Stimulated activated naive B cell treated with anti-CD40 and anti-IgM and Interleukin-4, amounts not matched to agents 10 μg/mL and 1 μg/mL and 100 μg/mL, for 72 hours (primary cell): ENCODE results near the gene LMOD1.

Experiments used
- ATAC-seq, 2 donors: fragments of 150-1000 bp; cut with Tn5 transposase; replicated peaks; 2 replicates each; pipeline ENCODE4 v1.10.0; 2021; ENCODE audit warnings: moderate library complexity in 1 of 2
- DNase-seq: peaks from one replicate; pipeline ENCODE4 v3.0.0; 2021
- H3K27ac Mint-ChIP-seq: one replicate; pipeline ENCODE4 v1.8.0; 2022; ENCODE audit warnings: mild to moderate bottlenecking, mixed read lengths
- H3K27me3 Mint-ChIP-seq, 2 donors: one replicate each; pipeline ENCODE4 v1.8.0; 2022; ENCODE audit warnings: mixed read lengths in 2 of 2
- H3K36me3 Mint-ChIP-seq, 2 donors: one replicate each; pipeline ENCODE4 v1.8.0; 2022; ENCODE audit warnings: mixed read lengths in 2 of 2, mild to moderate bottlenecking in 1 of 2
- H3K4me1 Mint-ChIP-seq, 2 donors: one replicate each; pipeline ENCODE4 v1.8.0; 2022; ENCODE audit warnings: mixed read lengths in 2 of 2, mild to moderate bottlenecking in 1 of 2
- H3K4me3 Mint-ChIP-seq, 2 donors: one replicate each; pipeline ENCODE4 v1.8.0; 2022; ENCODE audit warnings: mild to moderate bottlenecking in 2 of 2, mixed read lengths in 2 of 2, moderate library complexity in 1 of 2
- H3K9me3 Mint-ChIP-seq, 2 donors: one replicate each; pipeline ENCODE4 v1.8.0; 2022; ENCODE audit warnings: mixed read lengths in 2 of 2, mild to moderate bottlenecking in 1 of 2

Gene LMOD1

DNA sequence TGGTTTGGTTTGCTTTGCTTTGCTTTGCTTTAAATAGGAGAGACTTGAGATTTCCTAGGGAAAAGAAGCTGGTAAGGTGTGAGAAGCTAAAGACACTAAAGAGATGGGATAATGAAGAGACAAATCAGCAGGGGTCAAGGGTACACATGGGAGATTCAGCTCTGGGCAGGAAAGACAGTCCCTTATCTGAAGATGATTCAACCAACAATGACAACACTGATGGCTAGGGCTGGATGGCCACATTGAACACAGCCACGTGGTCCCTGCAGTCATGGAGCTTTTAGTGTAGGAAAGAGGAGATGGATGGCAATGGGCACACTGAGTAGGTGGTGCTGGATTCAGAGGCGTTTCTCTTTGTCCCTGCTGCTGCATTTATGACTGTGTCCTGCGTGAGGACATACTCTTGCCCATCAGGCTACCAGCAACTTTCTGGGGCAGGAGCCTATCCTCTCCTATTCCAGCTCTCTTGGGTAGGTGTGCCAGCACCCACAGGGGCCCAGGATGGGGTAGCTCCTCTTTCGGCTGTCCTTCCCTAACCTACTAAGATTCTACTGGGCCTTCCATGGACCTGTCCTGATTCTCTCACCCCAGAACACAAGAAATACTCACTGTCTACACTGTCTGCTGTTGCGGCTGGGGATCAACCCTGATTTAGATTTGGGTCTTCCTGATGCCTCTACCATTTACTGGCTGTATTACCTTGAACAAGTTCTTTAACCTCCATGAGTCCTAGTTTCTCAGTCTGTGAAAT lies 59.1 kb downstream of the LMOD1 start:
- no peaks in the 10 kb centered on the region for H3K9me3 Mint-ChIP-seq
- H3K27ac Mint-ChIP-seq: no peak overlapping the region
- peak overlapping the region in 1 of 2 donors; percentile 10 for H3K4me3 Mint-ChIP-seq
- no peaks in the 10 kb centered on the region for H3K36me3 Mint-ChIP-seq
- H3K27me3 Mint-ChIP-seq: peaks cover 49 to 52% of the 10 kb centered on the region in 2 donors
- peaks cover 15 to 25% of the 10 kb centered on the region in 2 donors for H3K4me1 Mint-ChIP-seq
- ATAC-seq (no peak), DNase-seq (no peak)

DNA sequence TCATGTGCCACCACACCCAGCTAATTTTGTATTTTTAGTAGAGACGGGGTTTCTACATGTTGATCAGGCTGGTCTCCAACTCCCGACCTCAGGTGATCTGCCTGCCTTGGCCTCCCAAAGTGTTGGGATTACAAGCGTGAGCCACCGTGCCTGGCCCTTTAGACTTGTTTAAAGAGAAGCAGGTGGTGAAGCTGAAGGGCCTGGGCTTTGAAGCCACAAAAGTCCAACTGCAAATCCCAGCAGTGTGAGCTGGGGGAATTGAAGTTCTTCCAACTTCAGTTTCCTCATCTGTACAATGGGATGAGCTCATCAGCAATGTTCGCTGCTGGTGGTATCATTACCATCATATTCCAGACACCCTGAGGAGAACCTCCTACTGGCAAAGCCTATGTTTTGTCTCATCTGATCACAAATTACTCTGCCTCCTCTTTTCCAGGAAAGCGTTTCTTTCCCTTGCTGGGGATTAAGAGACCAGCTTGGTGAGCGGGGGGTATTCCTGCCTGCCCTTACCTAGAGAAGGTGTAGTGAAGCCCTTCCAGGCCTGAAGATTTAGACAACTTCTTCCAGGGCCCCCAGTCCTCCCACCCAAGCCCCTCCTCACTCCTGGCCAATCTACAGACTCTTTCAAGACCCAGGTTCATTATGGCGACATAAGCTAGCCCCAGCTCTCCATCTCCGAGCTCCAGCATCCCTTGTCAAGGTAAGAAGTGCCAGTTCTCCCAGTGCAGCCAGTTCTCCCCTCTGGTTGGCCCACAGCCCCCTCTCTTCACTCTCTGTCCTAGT lies 60.1 kb downstream of the LMOD1 start:
- Mint-ChIP-seq H3K9me3 (no peaks in the 10 kb centered on the region), H3K4me3 (no peak overlapping the region), H3K27me3 (peaks cover 39 to 42% of the 10 kb centered on the region in 2 donors), H3K36me3 (no peaks in the 10 kb centered on the region), H3K4me1 (peaks cover 19 to 34% of the 10 kb centered on the region in 2 donors), H3K27ac (no peak overlapping the region)
- ATAC-seq (no peak), DNase-seq (no peak)

DNA sequence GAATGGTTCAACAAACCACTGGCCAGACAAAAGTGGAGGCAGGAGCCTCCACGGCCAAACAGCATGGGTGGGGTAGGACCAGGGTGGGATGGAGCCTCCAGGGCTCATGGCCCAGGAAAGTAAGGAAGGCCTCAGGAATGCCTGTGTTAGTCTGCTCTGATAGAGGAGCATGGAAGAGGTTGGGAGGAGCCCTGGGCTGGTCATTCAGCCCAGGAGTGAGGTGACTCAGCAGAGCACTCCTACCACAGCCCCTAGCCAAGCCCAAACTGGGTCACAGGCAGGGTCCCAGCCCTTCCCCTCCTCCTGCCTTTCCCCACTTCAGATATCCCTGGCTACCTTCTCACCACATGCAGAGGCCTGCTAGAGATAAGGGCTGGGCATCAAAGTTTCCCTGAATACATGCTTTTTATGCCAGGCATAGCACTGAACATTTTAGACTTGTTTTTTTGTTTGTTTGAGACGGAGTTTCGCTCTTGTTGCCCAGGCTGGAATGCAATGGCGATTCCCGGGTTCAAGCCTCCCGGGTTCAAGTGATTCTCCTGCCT lies 60.7 kb downstream of the LMOD1 start:
- Mint-ChIP-seq H3K27ac (no peak overlapping the region), H3K4me1 (peaks cover 19 to 34% of the 10 kb centered on the region in 2 donors), H3K36me3 (no peaks in the 10 kb centered on the region)

DNA sequence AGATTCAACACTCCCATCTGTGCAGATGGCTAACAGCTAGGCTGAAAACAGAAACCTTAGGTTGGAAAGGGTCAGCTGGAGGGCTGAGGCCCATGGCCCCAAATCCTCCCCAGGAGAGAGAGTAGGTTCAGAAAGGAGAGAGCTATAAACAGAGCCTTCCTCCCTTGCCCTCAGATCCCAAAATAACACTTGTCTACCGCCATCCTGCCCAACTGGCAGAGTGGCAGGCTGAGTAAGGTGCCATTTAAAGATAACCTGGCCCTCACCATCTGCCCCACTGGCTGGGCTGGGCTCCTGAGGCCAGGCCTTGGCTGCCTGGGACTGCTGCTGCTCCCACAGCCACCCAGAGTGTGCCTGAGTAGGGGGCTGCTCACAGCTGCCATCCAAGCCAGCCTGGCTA lies 61.9 kb downstream of the LMOD1 start:
- H3K4me3 Mint-ChIP-seq: no peak overlapping the region
- H3K4me1 Mint-ChIP-seq: peaks cover 17 to 30% of the 10 kb centered on the region in 2 donors
- H3K36me3 Mint-ChIP-seq: no peaks in the 10 kb centered on the region
- no peaks in the 10 kb centered on the region for H3K9me3 Mint-ChIP-seq
- H3K27ac Mint-ChIP-seq: no peak overlapping the region
- H3K27me3 Mint-ChIP-seq: peaks cover 23 to 26% of the 10 kb centered on the region in 2 donors
- DNase-seq (no peak), ATAC-seq (no peak)

More for the DNA sequence above, 60.7 kb downstream of the LMOD1 start:
- ATAC-seq (no peak), DNase-seq (no peak)
- no peak overlapping the region for H3K4me3 Mint-ChIP-seq
- H3K9me3 Mint-ChIP-seq: no peaks in the 10 kb centered on the region
- H3K27me3 Mint-ChIP-seq: peaks cover 32 to 35% of the 10 kb centered on the region in 2 donors

DNA sequence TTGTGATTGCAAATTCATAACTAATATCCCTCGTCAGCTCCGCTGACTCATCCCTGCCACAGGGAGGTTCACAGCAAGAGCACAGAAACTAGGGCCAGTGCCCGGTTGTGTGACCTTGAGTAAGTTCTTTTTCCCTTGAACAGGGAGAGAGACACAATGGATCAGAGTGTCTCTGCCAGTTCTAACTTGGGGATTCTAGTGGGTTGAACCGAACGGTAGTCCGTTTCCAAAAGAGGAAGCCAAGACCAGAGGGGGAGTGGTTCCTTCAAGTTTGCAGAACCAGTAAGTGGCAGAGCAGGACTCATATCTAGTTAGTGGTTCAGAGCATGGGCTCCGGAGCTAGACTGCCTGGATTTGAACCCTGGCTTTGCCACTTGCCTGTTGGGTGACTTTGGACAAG lies 62.6 kb downstream of the LMOD1 start:
- peaks cover 15 to 29% of the 10 kb centered on the region in 2 donors for H3K4me1 Mint-ChIP-seq
- no peaks in the 10 kb centered on the region for H3K9me3 Mint-ChIP-seq
- peaks cover 20 to 22% of the 10 kb centered on the region in 2 donors for H3K27me3 Mint-ChIP-seq
- peaks cover 0 to 4% of the 10 kb centered on the region in 2 donors for H3K36me3 Mint-ChIP-seq
- no peak for DNase-seq
- peak; percentile 59 to 61 for ATAC-seq
- H3K4me3 Mint-ChIP-seq: no peak overlapping the region
- no peak overlapping the region for H3K27ac Mint-ChIP-seq

DNA sequence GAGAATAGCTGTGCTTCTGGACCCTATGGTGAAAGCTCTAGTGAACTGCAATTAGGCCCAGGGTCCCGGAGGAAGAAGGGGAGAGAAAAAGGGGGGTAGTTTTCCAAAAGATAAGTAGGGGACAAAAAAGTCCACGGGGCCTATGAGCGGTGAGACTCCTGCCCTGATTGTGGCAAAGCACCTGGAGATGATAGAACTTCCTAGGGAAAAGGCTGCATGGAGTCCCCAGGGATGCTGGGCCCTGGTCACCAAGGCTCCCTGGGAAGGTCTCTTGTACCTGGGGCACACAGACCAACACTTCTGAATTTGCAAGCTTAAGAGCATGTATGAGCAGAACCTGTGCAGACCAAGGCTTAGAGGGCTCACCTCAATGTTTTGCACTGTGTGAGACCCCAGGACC lies 63.1 kb downstream of the LMOD1 start:
- Mint-ChIP-seq H3K4me3 (no peak overlapping the region), H3K27me3 (peaks cover 15 to 19% of the 10 kb centered on the region in 2 donors), H3K4me1 (peaks cover 13 to 29% of the 10 kb centered on the region in 2 donors), H3K9me3 (no peaks in the 10 kb centered on the region), H3K36me3 (peaks cover 0 to 8% of the 10 kb centered on the region in 2 donors), H3K27ac (peak overlapping the region; percentile 6)
- no peak for DNase-seq
- no peak for ATAC-seq

DNA sequence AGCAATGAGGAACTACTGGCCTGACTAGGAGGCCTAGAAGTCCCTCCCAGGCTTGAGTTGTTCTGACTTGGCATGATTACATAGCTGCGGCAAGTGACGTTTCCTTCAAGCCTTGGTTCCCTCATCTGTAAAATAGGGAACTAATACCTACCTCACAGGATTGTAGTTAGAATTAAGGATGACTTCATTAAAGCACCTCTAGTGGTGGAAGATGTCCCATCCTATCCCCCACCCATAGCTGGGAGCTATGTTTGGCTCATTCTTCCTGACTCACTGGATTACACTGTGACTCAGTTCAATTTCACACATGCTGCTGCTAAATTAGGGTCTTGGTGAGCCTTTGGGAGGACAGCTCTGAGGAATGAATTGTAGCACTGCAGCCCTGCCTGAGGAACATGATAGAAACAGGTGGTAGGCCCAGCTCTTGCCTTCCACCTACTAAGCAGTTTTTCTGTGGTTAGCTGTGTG lies 63.6 kb downstream of the LMOD1 start:
- peaks cover 10 to 13% of the 10 kb centered on the region in 2 donors for H3K27me3 Mint-ChIP-seq
- peak; percentile 41 for DNase-seq
- no peak overlapping the region for H3K27ac Mint-ChIP-seq
- no peaks in the 10 kb centered on the region for H3K9me3 Mint-ChIP-seq
- H3K36me3 Mint-ChIP-seq: peaks cover 2 to 8% of the 10 kb centered on the region in 2 donors
- ATAC-seq: peak; percentile 90 to 91
- H3K4me1 Mint-ChIP-seq: peaks cover 13 to 34% of the 10 kb centered on the region in 2 donors
- no peak overlapping the region for H3K4me3 Mint-ChIP-seq

DNA sequence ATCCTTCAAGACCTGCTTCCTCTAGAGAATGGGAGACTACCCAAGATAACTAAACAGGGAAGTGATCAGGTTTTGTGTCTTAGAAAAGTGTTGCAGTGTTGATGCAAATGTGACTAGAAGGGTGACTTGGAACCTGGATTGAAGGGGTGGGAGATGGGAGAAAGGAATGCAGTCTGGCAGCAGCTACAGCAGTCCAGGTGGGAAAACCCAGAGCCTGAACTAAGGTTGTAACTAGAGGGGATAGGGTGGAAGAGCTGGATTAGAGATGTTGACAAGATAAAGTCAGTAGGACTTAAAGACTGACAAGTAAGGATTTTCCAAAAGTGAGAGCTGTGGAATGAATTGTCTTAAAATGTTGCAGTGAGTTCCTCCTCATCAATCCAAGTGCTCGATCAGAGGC lies 64.7 kb downstream of the LMOD1 start:
- Mint-ChIP-seq H3K36me3 (peaks cover 6 to 13% of the 10 kb centered on the region in 2 donors), H3K9me3 (no peaks in the 10 kb centered on the region), H3K4me1 (peaks cover 13 to 34% of the 10 kb centered on the region in 2 donors), H3K4me3 (no peak overlapping the region), H3K27me3 (peaks cover 3 to 5% of the 10 kb centered on the region in 2 donors), H3K27ac (peak overlapping the region; percentile 62)
- DNase-seq: no peak
- no peak for ATAC-seq

DNA sequence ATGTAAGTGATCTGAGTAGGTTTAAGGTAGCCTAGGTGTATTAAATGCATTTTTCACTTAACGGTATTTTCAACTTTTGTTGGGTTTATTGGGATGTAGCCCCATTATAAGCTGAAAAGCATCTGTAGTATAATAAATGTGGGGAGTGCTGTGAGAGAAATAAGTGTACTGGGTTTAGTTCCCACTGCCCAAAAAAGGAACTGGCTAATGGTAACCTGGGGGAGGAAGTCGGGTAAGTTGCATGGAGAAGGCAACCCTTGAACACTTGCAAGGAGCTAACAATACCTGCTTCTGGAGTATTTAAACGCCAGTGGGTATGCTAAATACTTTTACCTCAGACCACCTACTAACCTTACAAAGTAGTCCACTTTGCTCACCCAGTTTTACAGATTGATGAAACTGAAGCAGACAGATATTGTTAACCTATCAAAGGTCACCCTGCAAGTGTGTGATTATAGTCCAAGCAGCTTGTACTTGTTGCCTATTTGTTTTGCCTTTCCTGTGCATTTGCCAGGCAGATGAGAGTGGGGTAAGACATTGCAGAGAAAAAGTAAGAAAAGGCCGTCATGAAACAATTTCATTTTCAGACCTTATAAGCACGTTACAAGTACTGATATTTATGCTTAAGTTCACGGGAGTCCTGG lies 65.3 kb downstream of the LMOD1 start:
- ATAC-seq: no peak
- H3K4me1 Mint-ChIP-seq: peaks cover 15 to 34% of the 10 kb centered on the region in 2 donors

DNA sequence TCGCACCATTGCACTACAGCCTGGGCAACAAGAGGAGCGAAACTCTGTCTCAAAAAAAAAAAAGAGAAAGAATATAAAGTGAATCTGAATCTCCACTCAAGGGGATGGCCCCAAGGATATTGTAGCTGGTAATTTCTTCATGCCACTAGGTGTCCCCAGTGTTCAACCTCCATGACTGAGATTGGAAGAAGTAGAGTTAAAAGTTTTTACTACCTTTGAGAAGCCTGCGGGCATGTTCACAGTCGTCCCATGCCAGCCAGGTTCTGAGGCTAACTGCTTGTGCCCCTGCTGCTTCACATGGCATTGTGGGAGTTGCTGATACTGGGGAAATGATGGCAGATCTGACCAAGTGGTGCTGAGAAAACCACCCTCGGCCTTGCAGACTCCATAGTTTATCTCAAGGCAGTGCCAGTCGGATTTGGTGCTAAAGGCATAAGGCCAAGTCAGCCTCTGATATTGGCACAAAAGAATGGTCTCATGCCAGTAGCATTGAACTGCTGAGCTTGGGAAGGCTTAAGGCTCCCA lies 68.4 kb downstream of the LMOD1 start:
- Mint-ChIP-seq H3K27ac (no peak overlapping the region), H3K4me1 (peaks cover 6 to 18% of the 10 kb centered on the region in 2 donors), H3K36me3 (peaks cover 21 to 34% of the 10 kb centered on the region in 2 donors), H3K9me3 (no peaks in the 10 kb centered on the region), H3K4me3 (no peak overlapping the region), H3K27me3 (no peaks in the 10 kb centered on the region)
- peak; percentile 38 to 60 for ATAC-seq
- DNase-seq: no peak

More for the DNA sequence above, 65.3 kb downstream of the LMOD1 start:
- Mint-ChIP-seq H3K9me3 (no peaks in the 10 kb centered on the region), H3K27ac (peak overlapping the region; percentile 62), H3K36me3 (peaks cover 10 to 18% of the 10 kb centered on the region in 2 donors), H3K27me3 (peaks cover 0 to 5% of the 10 kb centered on the region in 2 donors), H3K4me3 (no peak overlapping the region)
- DNase-seq: no peak

DNA sequence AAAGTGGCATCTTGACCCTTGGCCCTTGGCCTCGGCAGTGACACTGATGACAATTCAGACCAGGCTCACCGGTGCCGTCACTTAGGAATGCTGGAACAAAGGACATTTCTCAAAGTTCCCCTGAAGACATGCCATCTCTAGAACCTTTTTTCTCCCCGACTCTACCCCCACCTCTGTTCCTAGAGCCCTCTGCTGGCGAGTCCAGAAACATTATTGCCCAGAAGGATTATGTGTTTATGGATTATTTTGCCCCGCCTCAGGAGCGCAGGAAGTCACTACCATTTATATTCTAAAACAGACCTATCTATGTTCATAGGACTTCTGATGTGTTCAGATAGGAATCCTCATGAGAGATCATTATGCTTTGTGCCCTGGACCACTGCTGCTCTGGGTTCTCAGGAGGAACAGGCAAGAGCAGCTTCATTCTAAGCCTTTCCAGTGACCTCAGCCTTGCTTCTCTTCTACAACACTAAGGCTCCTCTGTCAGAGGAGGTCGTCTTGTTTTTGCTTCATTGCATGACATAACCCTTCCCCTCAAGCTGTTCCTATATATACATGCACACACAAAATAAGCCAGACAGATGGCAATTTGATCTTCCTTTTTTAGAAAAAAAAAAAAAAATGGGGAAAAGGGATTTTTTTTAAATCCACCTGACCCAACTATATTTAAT lies 70.1 kb downstream of the LMOD1 start:
- H3K27me3 Mint-ChIP-seq: no peaks in the 10 kb centered on the region
- H3K4me3 Mint-ChIP-seq: no peak overlapping the region
- H3K9me3 Mint-ChIP-seq: no peaks in the 10 kb centered on the region
- ATAC-seq (no peak), DNase-seq (no peak)
- peak overlapping the region; percentile 31 for H3K27ac Mint-ChIP-seq
- peaks cover 3 to 5% of the 10 kb centered on the region in 2 donors for H3K4me1 Mint-ChIP-seq
- H3K36me3 Mint-ChIP-seq: peaks cover 31 to 48% of the 10 kb centered on the region in 2 donors

DNA sequence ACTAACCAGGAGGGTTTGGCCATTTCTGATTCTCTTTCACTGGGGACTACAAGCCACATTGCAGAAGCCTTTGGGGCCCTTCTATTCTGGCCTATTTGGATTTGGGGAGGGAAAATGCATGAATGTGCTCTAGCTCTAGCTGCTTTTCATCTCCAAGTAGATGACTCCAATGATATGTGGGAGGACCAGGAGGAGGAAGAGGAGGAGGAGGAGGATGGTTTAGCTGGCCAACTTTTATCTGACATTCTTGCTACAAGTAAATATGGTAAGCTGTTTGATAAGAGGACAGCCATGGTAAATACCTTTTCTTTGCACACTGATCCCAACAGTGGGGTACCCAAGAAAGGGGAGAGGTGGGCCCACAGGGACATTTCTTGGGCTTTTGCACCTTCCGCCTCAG lies 71.7 kb downstream of the LMOD1 start:
- H3K27me3 Mint-ChIP-seq: no peaks in the 10 kb centered on the region

DNA sequence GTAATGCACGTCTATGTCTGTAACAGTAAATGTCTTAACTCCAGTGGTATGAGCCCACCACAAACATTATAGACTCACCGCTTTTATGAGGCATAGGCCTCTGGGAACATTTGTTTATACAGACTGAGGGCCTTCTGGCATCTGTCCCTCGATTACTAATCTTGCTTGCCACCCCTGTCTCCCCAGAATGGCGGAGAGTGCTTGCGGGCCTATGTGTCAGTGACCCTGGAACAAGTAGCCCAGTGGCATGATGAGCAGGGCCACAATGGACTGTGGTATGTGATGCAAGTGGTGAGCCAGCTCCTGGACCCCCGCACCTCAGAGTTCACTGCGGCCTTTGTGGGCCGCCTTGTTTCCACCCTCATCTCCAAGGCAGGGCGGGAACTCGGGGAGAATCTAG lies 76.0 kb downstream of the LMOD1 start:
- Mint-ChIP-seq H3K27ac (no peak overlapping the region), H3K9me3 (no peaks in the 10 kb centered on the region), H3K4me1 (no peaks in the 10 kb centered on the region), H3K36me3 (peaks cover 46 to 48% of the 10 kb centered on the region in 2 donors), H3K4me3 (no peak overlapping the region), H3K27me3 (no peaks in the 10 kb centered on the region)
- ATAC-seq (no peak), DNase-seq (no peak)

More for the DNA sequence above, 71.7 kb downstream of the LMOD1 start:
- H3K36me3 Mint-ChIP-seq: peaks cover 39 to 56% of the 10 kb centered on the region in 2 donors
- H3K4me3 Mint-ChIP-seq: no peak overlapping the region
- H3K9me3 Mint-ChIP-seq: no peaks in the 10 kb centered on the region
- H3K4me1 Mint-ChIP-seq: peaks cover 2 to 5% of the 10 kb centered on the region in 2 donors
- DNase-seq (no peak), ATAC-seq (no peak)
- peak overlapping the region; percentile 3 for H3K27ac Mint-ChIP-seq
